Transverse colon (tissue), 4 donors: ENCODE data around the gene PON3. TPM values are rescaled to one million over a fixed set of nuclear protein-coding genes. Genes with fewer than 3 reads are reported as not detected.

ENCODE experiments used
- DNase-seq: peaks from one replicate; pipeline ENCODE4 v3.0.0-alpha.2; 2019
- H3K27ac ChIP-seq, 4 donors: fragments of 200-600 bp; sonication (generic); 2 replicates each; pipeline ENCODE4 v1.5.1; 2016 to 2018; ENCODE audit warnings: inconsistent platforms in 4 of 4
- H3K27me3 ChIP-seq: fragments of 200-600 bp; sonication (generic); 2 replicates; pipeline ENCODE4 v1.5.1; 2017; ENCODE audit warnings: inconsistent platforms
- H3K36me3 ChIP-seq, 4 donors: fragments of 200-600 bp; sonication (generic); 2 replicates each; pipeline ENCODE4 v1.5.1; 2017 to 2019; ENCODE audit warnings: inconsistent platforms in 4 of 4
- H3K4me1 ChIP-seq, 4 donors: fragments of 200-600 bp; sonication (generic); 2 replicates each; pipeline ENCODE4 v1.5.1; 2017 to 2020; ENCODE audit warnings: inconsistent platforms in 4 of 4
- H3K4me3 ChIP-seq, 4 donors: fragments of 200-600 bp; sonication (generic); 1 replicate in 1 of 4; 2 replicates in 3 of 4; pipeline versions ENCODE4 v1.5.1 to v1.6.1; 2017 to 2019; ENCODE audit warnings: inconsistent platforms in 4 of 4
- H3K9me3 ChIP-seq, 2 donors: fragments of 200-600 bp; sonication (generic); 2 replicates each; pipeline ENCODE4 v1.5.1; 2017 to 2019; ENCODE audit warnings: inconsistent platforms in 2 of 2
- CTCF ChIP-seq, 5 experiments: fragments of 200-600 bp in 3 of 5; fragments of 450-650 bp in 2 of 5; sonication (generic) in 3 of 5; IDR thresholded peaks; 1 replicate in 2 of 5; 2 replicates in 3 of 5; pipeline ENCODE4 v1.5.1; 2016 to 2017; ENCODE audit warnings: antibody characterized with exemption in 5 of 5, inconsistent platforms in 3 of 5, mild to moderate bottlenecking in 2 of 5, moderate library complexity in 1 of 5
- EP300 ChIP-seq: sonication (generic); formaldehyde crosslinking; IDR thresholded peaks from one replicate; pipeline ENCODE4 v1.6.1; 2017; ENCODE audit warnings: antibody characterized with exemption, low read depth
- POLR2A ChIP-seq: fragments of 450-650 bp; IDR thresholded peaks from one replicate; pipeline ENCODE4 v1.6.1; 2016; ENCODE audit warnings: antibody characterized with exemption, mild to moderate bottlenecking, moderate library complexity
- POLR2AphosphoS5 ChIP-seq, 3 donors: sonication (generic); formaldehyde crosslinking; IDR thresholded peaks; one replicate each; pipeline ENCODE4 v1.6.1; 2016; ENCODE audit warnings: antibody characterized with exemption in 3 of 3
- WGBS, 2 donors: methylation state at CpG; one replicate each; pipeline ENCODE4 v1.1.5; 2018; ENCODE audit warnings: low coverage in 1 of 2; 5-methylcytosine and 5-hydroxymethylcytosine counted together
- in situ Hi-C, 4 donors: fragments of 200-750 bp; cut with MboI; loops; one replicate each; pipeline versions ENCODE4 v1.15.0 to v1.15.1; 2017; ENCODE audit warnings: low sequenced_read_pairs in 3 of 4, low pct_ligation_motif_present in 1 of 4, low pct_unique_long_range_greater_than_20kb in 1 of 4
- intact Hi-C: fragments of 100-400 bp; cut with DNase I; formaldehyde crosslinking; loops from one replicate; pipeline ENCODE4 v1.15.1; 2023; ENCODE audit warnings: low total_unique reads
- total RNA-seq, 4 donors: library from RNA; depleted of rRNA; stranded (reverse); fragments of >200 nt; gene quantifications; one replicate each; pipeline ENCODE4 v1.1.0, GENCODE V29; 2016

Gene PON3
- total RNA-seq, 4 donors from 2014 or later = 0.60 to 4.2 (median 3.0) TPM; not detected in 1

GRCh38 chr7:95404316-95404865 lies 8.2 kb upstream of the PON3 start:
- H3K4me1 ChIP-seq = no peaks in the 10 kb centered on the region
- H3K36me3 ChIP-seq = peaks cover 0 to 9% (median 3%) of the 10 kb centered on the region in 4 donors
- no peak overlapping the region for H3K4me3 ChIP-seq
- in situ Hi-C loops (no loop called here), intact Hi-C loops (no loop called here)
- no peak for TF ChIP-seq EP300
- no peak for TF ChIP-seq CTCF (IDR thresholded peaks at IDR 0.05)
- TF ChIP-seq POLR2AphosphoS5 (IDR thresholded peaks at IDR 0.05) = no peak
- no peaks in the 10 kb centered on the region for H3K9me3 ChIP-seq
- DNase-seq = no peak
- WGBS, 2 donors = 53 to 67% methylated on average over 4 of the region's 4 CpGs
- no peaks in the 10 kb centered on the region for H3K27me3 ChIP-seq
- H3K27ac ChIP-seq = no peak overlapping the region

- H3K27me3 ChIP-seq = peaks cover 11% of the 10 kb centered on the region
- in situ Hi-C loops (no loop called here), intact Hi-C loops (no loop called here)
- WGBS, 2 donors = 84 to 85% methylated on average over 3 to 4 of the region's 4 CpGs
- no peaks in the 10 kb centered on the region for H3K9me3 ChIP-seq
- no peak for TF ChIP-seq EP300
- TF ChIP-seq CTCF (IDR thresholded peaks at IDR 0.05) = no peak
- TF ChIP-seq POLR2A = no peak
- no peak for TF ChIP-seq POLR2AphosphoS5 (IDR thresholded peaks at IDR 0.05)
- peaks cover 0 to 9% (median 4%) of the 10 kb centered on the region in 4 donors for H3K4me1 ChIP-seq
- no peak for DNase-seq
- H3K27ac ChIP-seq = no peak overlapping the region
- no peaks in the 10 kb centered on the region for H3K36me3 ChIP-seq
- no peak overlapping the region for H3K4me3 ChIP-seq
These were observed 2.2 kb upstream of the PON3 start for GRCh38 chr7:95398155-95398940.

- 79 to 83% methylated on average over 3 of the region's 3 CpGs for WGBS, 2 donors
- TF ChIP-seq POLR2AphosphoS5 (IDR thresholded peaks at IDR 0.05) (no peak), CTCF (IDR thresholded peaks at IDR 0.05) (no peak), EP300 (no peak), POLR2A (no peak)
- Histone ChIP-seq H3K4me1 (peaks cover 0 to 9% (median 4%) of the 10 kb centered on the region in 4 donors), H3K27ac (no peak overlapping the region), H3K36me3 (no peaks in the 10 kb centered on the region), H3K9me3 (no peaks in the 10 kb centered on the region), H3K27me3 (peaks cover 11% of the 10 kb centered on the region), H3K4me3 (peak overlapping the region in 1 of 4 donors; percentile 58)
- no peak for DNase-seq
- in situ Hi-C loops (no loop called here), intact Hi-C loops (no loop called here)
These were observed 1.2 kb upstream of the PON3 start for GRCh38 chr7:95397381-95397780.

GRCh38 chr7:95395755-95396135 lies 430 bp downstream of the PON3 start:
- in situ Hi-C loops = no loop called here

More at GRCh38 chr7:95395755-95396135, 430 bp downstream of the PON3 start:
- no peak for DNase-seq
- WGBS, 2 donors = 66 to 75% methylated on average over 8 to 11 of the region's 11 CpGs
- H3K27me3 ChIP-seq = peaks cover 11% of the 10 kb centered on the region
- H3K4me3 ChIP-seq = peak overlapping the region in 3 of 4 donors; percentile 36 to 58 (median 48)
- TF ChIP-seq POLR2A (no peak), POLR2AphosphoS5 (IDR thresholded peaks at IDR 0.05) (no peak)
- H3K9me3 ChIP-seq = no peaks in the 10 kb centered on the region
- peaks cover 0 to 9% (median 4%) of the 10 kb centered on the region in 4 donors for H3K4me1 ChIP-seq
- no peaks in the 10 kb centered on the region for H3K36me3 ChIP-seq
- H3K27ac ChIP-seq = peak overlapping the region in 1 of 4 donors; percentile 55
- intact Hi-C loops = no loop called here
